HG03442 (cell line): ENCODE data around the gene ANP32E.
A peak's percentile ranks its signal among the peaks of the same experiment; 100 is the strongest.

Source experiments
- ATAC-seq: cut with Tn5 transposase; IDR thresholded peaks from one replicate; pipeline ENCODE4 v1.9.1; 2021; ENCODE audit warnings: mild to moderate bottlenecking, moderate library complexity; ENCODE audit not compliant: unreplicated experiment

The ANP32E gene

DNA sequence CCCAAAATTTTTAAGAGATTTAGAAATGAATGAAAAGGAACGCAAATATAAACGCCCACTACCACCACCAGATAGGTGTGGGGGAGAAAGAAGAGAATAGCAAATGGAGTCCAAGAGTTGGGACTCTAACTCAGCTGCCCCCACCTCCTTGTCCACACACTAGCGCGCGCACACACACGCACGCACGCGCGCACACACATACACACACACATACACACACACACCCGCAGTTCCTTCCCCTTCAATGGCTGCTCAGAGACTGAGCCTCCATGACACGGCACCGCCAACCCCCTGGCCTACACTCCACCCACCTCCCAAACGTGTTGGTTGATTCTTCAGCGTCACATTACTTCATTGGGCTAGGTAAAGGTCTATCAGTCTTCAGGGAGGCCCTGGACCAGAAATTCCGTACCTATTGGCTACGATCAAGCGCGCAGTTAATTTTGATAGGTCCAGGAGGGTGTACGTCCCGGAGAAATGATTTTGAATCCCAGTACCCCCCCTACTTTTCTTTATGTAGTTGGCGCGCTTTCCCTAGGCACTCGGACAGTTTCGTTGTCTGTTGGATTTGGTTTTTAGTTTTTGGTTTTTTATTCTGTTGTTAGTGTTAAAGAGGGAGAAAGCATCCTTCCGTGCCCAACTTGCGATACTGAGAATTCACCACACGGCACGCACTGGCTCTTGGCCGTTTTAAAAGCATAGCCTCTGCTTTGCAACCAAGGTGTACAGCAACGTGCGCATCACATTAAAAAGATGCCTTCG lies at the start of gene ANP32E:
Gene ANP32E (minus strand): TSS at position 261 of the 762 bp plus-strand sequence. CDS start 326 bp downstream, outside the sequence.
- ATAC-seq, result peak; percentile 83

DNA sequence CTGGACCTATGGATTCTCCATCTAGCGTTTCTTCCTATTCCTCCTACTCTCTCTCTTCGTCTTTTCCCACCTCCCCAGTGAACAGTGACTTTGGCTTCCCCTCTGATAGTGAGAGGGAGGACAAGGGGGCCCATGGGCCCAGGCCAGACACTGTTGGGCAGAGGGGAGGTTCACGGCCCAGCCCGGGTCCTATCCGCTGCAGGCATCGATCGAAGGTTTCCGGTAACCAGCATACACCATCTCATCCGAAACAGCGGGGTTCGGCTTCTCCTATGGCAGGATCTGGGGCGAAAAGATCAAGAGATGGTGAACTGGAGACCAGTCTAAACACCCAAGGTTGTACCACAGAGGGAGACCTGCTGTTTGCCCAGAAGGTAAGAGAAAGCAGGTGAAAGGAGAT lies 47.3 kb upstream of the ANP32E start:
- ATAC-seq, result no peak

DNA sequence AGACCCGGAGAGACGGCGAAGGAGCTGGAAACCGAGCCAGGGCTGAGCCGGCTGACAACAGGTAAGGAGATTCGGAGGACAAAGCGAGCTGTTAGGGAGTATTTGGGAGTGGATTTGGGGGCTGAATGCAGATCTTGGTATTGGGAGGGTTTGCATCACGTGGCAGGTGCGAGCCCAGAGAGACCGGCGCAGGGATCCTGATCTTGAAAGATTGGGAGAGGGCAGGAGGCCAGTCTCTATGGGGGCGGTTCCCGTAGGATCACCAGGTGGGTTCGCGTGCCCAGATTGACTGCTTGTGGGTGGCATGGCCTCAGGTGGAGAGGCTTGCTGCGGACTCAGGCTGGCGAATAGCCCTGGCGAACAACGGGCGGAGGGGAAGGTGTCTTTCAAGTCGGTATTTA lies 46.6 kb upstream of the ANP32E start:
- ATAC-seq, result no peak

DNA sequence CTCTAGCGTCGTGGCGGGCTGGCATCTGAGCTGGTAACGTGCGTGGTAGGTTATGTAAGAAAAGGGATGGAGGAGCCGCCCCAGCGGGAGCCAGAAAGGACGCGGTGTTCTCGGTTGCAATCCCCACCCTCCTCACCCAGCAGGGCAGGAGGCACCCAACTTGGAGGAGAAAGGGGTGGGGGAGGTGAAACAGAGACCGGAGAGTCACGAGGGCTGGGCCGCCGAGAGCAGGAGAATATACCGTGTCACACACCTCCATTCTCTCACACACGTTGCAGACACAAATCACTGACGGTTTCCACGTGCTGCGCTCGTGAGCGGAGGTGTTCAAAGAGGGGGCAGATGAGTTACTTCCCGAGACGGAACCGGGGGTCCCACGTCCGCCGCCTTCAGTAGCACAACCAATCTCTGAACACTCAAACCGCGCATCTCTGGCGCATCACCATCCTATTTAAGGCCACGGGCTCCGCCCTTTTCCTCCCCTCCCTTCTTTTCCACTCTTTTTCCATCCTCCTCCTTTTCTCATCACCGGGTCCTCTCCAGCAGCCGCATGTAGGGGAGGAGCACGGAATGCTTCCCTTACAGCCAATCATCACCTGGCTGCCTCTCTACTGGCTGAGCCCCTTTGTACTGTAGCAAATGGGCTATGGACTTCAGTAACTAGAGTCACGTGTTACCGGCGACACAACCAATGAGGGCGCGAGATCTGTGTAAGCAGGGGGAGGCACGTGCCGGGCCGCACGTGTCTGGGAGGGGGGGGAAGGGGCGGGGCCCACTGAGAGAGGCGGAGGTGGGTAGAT lies 46.0 kb upstream of the ANP32E start, which contains the start of gene CIART:
Gene CIART (plus strand): TSS at position 797 of the 800 bp plus-strand sequence. CDS start 714 bp downstream, outside the sequence.
- peak; percentile 71 for ATAC-seq

DNA sequence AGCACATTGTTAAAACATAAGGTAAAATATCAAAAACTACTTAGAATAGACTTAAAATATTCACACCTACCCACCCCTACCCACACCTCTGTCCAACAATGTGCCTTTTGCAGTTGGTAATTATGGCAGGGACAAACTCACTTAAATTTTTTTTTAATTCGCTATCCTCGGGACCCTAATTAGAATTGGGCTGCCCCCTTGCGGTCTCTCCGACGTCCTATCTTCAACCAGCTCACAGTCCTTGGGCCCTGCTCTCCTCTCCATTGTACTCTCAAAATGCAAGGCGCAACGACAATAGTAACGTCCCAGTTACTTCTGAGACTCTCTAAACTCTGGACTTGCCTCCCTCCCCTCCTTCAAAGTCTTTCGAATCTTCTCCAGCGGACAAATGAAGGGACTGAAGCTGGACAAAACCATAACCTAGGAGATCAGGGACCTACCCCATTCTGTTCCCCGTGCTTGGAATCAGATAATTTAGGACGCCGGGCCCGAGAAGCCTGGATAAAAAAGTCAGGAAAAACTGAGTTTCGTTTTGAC lies 45.4 kb upstream of the ANP32E start:
- ATAC-seq, result no peak

DNA sequence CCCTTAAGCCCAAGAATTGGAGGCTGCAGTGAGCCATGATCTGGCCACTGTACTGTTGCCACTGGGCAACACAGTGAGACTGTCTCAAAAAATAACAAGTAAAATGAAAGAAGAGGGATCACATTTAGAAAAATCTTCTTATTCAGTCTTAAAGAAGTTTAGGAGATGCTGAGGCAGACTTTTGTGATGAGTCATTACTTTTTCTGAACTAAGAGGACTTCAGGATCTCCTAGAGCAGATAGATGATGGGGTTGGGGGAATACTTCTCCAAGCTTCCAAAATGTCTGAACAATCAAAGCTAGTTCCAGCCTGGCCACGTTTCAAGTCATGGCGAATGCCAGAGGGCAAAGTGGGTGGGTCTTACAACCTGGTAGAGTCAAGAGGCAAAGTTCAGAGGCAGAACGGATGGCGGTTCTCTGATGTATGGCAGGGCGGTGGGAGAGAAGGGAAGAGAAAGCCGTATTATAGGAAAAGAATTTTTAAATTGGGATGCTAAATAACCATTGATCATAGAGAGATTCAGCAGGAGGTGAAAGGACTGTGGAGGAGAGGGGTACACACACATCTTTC lies 44.3 kb upstream of the ANP32E start:
- ATAC-seq, result no peak

DNA sequence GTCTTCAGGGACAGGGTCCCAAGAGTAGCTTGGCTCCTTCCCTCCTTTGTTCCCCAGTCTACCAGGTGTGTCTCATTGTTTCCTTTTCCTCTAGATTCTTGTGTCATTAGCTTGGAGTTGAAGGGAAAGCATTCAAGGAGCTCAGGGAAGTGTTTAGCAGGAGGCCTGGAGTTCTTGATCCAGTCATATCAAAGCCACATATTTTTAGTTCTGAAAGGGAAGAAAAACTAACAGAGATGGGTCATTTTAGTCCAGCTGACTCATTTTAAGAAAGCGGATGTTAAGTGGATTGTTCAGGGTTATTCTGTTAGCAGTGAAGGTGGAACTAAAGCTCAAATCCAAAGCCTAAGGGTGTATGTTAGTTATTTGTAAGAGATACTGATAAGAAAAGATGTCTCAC lies 37.4 kb upstream of the ANP32E start:
- no peak for ATAC-seq

DNA sequence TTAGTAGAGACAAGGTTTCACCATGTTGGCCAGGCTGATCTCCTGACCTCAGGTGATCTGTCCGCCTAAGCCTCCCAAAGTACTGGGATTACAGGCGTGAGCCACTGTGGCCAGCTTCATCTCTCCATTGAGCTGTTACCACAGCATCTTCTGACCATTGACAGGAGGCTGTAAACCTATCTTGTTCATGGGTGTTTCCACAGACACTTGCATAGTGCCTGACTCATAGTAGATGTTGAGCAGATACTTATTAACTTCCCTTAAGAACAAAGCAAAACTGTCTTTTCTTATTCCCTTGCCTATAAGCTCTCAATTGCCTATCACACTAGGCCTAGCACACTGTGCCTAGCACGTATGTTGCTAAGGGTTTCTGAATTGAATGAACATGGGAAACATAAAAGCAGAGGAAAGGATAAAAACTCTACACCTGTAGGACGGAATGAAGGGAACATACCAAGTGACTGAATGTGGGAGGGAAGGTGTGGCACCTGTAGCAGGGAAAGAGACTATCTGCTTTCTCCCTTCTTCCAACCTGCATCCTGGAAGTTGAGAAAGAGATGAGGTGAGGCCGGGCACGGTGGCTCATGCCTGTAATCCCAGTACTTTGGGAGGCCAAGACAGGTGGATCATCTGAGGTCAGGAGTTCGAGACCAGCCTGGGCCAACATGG lies 35.5 kb upstream of the ANP32E start:
- no peak for ATAC-seq

DNA sequence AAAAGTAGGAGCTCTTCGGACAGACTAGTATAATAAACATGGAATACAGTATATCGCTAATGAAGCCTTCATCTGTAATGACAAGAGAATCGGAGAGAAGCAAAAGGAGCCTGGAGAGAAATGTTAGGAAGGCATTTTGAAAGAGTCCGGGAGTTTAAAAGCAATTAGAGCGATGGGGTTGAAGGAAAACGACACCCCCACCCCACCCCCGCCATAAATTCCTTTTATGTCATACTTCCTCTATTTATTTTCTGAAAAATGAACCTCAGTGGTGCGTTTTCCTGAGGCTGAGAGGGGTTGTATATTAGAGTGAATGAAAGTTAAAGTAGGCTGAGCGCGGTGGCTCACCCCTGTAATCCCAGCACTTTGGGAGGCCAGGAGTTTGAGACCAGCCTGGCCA lies 33.5 kb upstream of the ANP32E start:
- no peak for ATAC-seq

DNA sequence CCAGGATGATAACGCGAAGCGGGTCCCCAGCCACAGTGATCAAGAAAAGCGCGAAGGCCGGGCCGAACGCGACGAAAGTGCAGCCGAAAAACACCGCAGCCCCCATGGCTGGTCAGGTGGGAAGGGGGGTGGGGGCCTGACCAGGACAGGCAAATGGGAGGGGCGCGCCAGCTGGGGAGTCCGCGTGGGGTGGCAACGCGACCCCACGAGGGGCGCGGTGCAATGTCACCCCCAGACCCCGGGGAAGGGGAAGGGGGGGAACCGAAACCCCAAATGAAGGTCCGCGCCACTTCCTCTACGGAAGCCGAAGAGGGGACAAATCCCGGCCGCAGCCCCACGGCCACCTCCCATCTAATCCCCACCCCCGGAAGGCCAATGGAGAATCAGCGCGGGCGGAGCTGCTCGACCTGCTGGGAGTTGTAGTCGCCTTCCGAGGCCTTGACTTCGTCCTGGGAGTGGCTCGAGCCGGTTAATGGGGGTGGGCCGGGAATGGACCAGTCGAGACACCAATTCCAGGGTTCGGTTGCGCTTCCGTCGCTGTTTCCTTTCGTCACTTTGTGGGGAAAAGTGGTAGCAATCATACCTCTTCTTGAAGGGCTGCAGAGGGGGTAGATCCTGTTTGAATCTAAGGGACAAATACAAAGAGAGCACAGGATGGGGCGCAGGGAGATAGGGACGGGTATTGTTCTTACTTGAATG lies 32.9 kb upstream of the ANP32E start, which contains the start of gene APH1A:
Gene APH1A (minus strand): TSS at position 312 of the 699 bp plus-strand sequence. CDS start 206 bp downstream, at position 106.
- ATAC-seq, result peak; percentile 89

DNA sequence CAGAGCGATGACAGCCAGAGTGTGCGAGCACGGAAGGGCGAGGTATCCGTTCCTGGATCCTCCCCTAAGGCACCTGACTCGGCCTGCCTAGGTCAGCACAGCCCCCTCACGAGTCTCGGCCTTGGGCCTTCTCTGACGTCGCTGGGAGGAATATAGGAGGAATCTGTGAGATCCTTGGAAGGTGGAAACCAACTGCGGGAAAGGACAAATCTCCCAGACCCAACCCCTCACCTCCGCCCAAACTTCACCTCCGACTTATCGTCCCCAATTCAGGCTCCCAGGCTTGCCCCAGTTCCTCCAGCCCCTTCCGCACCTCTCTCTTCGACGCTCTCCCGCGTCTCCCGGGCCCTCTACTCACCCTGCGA lies 32.4 kb upstream of the ANP32E start:
- no peak for ATAC-seq

DNA sequence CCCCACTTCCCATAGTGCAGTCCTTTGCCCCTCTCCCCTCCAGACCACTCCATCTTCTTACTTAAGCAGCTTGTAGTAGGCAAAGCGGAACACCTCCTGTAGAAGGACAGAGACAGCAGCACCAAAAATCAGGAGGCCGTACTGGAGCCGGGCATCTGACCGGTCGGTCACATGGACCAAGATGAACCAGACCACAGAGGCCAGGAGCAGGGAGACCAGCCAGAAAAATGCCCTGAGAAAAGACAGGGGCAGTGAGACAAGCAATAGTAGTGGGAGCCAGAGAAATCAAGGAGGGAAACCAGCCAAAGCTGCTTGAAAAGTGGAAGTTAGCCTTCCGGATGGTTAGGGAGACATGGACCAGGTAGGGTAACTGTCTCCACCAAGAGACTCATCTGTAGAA lies 32.0 kb upstream of the ANP32E start:
- no peak for ATAC-seq

DNA sequence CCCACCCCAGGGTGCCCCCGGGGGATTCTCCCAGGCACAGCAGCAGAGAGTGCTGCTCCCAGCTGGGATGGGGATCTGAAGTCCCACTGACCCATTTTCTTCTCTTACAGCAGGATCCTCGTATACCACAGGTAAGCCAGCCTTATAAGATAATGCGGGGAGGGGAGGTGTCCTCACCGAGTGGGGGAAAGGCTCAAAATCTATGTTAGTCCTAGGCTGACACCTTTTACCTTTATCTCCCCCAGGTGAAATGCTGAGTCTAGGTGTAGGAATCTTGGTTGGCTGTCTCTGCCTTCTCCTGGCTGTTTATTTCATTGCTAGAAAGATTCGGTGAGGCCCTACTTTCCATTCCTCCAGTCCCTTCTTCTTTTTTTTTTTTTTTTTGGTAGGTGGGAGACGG lies 27.6 kb upstream of the ANP32E start:
- ATAC-seq, result no peak

DNA sequence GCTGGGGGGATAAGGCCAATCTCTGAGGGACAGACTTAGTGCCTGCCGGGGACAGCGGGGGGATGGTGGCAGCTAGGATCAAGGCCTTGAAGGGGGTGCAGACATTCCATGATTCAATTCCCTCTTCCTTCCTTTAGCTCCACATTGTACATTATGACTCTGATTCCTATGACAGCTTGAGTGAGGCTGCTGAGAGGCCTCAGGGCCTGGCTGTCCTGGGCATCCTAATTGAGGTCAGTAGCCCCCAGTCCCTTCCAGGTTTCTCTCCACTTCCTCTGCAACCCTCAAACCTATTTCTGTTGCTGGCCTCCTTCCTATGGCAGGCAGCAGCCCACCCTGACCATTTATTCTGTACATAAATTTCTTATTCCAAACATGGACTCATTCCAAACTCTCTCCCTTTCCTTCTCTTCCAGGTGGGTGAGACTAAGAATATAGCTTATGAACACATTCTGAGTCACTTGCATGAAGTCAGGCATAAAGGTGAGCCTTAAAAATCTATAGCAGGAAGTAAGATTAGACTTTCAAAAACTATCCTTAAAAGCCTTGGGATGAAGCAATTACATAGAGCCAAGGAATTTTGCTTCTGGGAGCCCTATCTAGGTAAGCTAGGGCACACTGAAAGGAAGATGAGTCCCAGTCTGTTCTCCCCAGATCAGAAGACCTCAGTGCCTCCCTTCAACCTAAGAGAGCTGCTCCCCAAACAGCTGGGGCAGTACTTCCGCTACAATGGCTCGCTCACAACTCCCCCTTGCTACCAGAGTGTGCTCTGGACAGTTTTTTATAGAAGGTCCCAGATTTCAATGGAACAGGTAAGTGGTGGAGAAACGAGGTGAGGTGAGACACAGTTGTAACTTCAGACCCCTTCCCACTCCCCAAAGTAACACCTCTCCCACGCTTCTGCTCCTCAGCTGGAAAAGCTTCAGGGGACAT lies 26.7 kb upstream of the ANP32E start:
- no peak for ATAC-seq

DNA sequence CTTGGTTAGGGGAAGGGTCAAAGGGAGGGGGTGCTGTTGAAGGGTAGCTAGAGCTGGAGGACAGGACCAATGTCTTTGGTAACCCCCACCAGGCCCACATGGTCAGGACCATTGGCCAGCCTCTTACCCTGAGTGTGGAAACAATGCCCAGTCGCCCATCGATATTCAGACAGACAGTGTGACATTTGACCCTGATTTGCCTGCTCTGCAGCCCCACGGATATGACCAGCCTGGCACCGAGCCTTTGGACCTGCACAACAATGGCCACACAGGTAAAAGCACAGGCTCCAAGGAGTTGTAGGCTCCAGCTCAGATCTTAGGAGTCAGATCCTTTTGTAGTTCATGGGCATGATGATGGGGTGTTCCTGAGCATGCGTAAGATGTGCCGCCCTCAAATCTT lies 25.5 kb upstream of the ANP32E start:
- ATAC-seq, result no peak

DNA sequence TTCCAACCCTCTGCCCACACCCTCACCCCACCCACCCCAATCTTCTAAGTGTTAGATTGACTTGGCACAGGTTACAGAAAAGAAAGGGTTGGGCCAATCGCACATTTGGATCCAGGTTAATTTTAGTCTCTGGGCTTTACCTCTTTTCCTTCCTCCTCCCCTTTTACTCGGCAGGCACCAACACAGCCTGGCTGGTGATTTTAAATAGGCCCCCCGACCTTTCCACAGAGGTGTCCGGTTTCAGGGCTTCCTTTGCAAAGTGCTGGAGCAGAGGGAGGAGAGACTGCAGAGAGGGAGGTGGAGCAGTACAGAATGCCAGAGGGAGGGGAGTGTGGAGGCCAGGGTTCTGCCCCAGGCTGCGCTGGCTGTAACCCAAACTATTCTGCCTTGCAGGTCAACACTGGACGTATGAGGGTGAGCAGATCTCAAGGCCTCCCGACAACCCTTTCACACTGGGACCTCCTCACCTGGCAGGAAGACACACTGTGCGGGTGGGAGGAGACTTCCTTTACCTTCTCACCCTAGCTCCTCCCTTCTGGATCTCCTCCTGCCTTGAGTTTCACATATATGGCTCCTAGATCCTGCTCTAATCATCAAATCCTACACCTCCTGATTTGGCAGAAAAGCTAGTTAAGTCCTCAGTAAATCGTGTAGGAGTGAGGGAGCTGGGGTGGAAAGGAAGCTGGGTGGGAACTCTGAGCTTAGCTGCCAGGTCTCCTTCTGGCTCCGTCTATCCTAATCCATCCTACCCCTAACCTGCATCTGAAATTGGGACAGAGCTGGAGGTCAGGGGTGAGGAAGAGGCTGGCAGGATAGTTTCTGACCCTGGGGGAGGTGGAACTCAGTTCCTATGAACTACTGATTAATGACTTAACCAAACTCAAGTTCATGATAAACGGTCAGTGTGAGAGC lies 24.1 kb upstream of the ANP32E start:
- ATAC-seq, result no peak

DNA sequence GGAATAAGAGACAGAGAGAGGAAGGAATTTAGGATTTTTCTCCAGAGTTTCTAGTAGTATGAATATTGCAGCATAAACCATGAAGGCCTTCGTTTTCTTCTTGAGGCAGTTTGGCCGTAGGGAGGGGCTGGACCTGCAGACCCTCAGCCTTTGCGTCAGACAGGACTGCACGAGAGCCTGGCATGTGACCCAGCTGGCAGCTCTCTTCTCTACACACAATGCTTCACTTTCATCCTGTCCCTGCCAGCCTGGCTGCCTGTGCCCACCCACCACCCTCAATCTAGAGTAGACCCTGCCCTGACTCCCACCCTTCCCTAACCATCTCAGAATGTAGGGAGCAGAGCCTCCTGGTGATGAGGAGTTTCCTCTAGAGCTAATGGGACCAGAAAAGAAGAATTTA lies 23.3 kb upstream of the ANP32E start:
- ATAC-seq, result no peak
